22Rv1 (cell line): ENCODE measurements around the gene TRMU.

Experiments used
- ZFX ChIP-seq: fragments of 450-650 bp; IDR thresholded peaks from 2 replicates; pipeline ENCODE4 v1.6.1; 2017; ENCODE audit warnings: antibody characterized with exemption, borderline replicate concordance
- TF ChIP-seq, protein P1 (sequence below): fragments of 450-650 bp; IDR thresholded peaks from 2 replicates; pipeline ENCODE4 v1.5.1; 2017; ENCODE audit warnings: mild to moderate bottlenecking

DNA sequence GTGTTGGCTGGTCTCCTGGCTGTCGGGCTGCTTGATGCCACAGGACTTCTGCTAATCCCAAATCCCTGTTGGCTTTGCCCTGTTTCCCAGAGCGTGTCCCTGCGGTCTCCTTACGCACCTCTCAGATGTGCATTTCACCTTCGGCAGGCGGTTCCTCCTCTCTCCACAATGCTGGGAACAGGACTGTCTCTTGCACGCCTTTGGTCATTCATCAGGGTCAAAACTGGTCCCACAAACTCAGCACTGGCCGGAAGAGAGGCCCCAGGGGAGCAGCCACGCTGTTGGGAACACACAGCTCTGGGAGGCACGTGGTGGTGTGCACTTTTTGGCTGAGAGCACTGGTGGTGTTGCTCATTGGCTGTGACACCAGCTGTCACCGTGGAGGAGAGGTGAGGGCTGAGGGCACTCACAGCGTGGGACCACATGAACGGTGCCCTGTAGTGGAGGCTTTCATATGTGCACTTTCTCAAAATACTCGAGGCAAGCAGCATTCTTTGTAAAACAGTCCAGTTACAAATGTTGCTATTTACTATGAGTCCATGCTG lies 15.3 kb upstream of the TRMU start:
- TF ChIP-seq, protein P1, sequence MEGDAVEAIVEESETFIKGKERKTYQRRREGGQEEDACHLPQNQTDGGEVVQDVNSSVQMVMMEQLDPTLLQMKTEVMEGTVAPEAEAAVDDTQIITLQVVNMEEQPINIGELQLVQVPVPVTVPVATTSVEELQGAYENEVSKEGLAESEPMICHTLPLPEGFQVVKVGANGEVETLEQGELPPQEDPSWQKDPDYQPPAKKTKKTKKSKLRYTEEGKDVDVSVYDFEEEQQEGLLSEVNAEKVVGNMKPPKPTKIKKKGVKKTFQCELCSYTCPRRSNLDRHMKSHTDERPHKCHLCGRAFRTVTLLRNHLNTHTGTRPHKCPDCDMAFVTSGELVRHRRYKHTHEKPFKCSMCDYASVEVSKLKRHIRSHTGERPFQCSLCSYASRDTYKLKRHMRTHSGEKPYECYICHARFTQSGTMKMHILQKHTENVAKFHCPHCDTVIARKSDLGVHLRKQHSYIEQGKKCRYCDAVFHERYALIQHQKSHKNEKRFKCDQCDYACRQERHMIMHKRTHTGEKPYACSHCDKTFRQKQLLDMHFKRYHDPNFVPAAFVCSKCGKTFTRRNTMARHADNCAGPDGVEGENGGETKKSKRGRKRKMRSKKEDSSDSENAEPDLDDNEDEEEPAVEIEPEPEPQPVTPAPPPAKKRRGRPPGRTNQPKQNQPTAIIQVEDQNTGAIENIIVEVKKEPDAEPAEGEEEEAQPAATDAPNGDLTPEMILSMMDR = no peak
- no peak for TF ChIP-seq ZFX
